Osteoblast (primary cell): Measurements from ENCODE around the gene C11orf91. TPM values are rescaled to one million over a fixed set of nuclear protein-coding genes. Genes with fewer than 3 reads are reported as not detected.
A peak's percentile ranks its signal among the peaks of the same experiment; 100 is the strongest.
"Not testable (repeated sequence)": the region's sequence is repeated elsewhere in the genome, so short reads cannot be mapped to it uniquely, and the experiment has no call there.

Experiments used
- DNase-seq: peaks from one replicate; pipeline ENCODE4 v3.0.0; 2011; ENCODE audit warnings: low spot score, mixed read lengths; ENCODE audit not compliant: insufficient read length; ENCODE audit errors: missing footprints
- H2AFZ ChIP-seq: 2 replicates; pipeline ENCODE4 v1.6.0; 2011; ENCODE audit warnings: mild to moderate bottlenecking, low read length
- H3K27ac ChIP-seq: 2 replicates; pipeline ENCODE4 v1.5.1; 2011; ENCODE audit warnings: mild to moderate bottlenecking, low read depth, low read length, moderate library complexity
- H3K27me3 ChIP-seq: 2 replicates; pipeline ENCODE4 v1.6.0; 2012; ENCODE audit warnings: mild to moderate bottlenecking, control low read depth, inconsistent platforms, low read length, moderate library complexity; ENCODE audit not compliant: insufficient read depth
- H3K36me3 ChIP-seq: 2 replicates; pipeline ENCODE4 v1.5.1; 2011; ENCODE audit warnings: mild to moderate bottlenecking, low read length, control low read depth, moderate library complexity; ENCODE audit not compliant: insufficient read depth
- H3K4me1 ChIP-seq: 2 replicates; pipeline ENCODE4 v1.5.1; 2011; ENCODE audit warnings: mild to moderate bottlenecking, low read length, control low read depth, moderate library complexity; ENCODE audit not compliant: insufficient read depth
- H3K4me2 ChIP-seq: 2 replicates; pipeline ENCODE4 v1.6.0; 2011; ENCODE audit warnings: mild to moderate bottlenecking, low read length; ENCODE audit not compliant: insufficient read depth
- H3K4me3 ChIP-seq: fragments of 200-600 bp; sonication (generic); 3 replicates; pipeline ENCODE4 v1.5.1; 2012; ENCODE audit warnings: mild to moderate bottlenecking, low read length, inconsistent platforms; ENCODE audit not compliant: insufficient read depth
- H3K79me2 ChIP-seq: 2 replicates; pipeline ENCODE4 v1.6.0; 2012; ENCODE audit warnings: mild to moderate bottlenecking, low read length, control low read depth, inconsistent platforms; ENCODE audit not compliant: insufficient read depth
- H3K9me3 ChIP-seq: 2 replicates; pipeline ENCODE4 v1.5.1; 2011; ENCODE audit warnings: low read depth, low read length, control low read depth
- H4K20me1 ChIP-seq: 2 replicates; pipeline ENCODE4 v1.6.0; 2012; ENCODE audit warnings: mild to moderate bottlenecking, low read length, control low read depth; ENCODE audit not compliant: insufficient read depth
- total RNA-seq: library from RNA; depleted of rRNA; stranded (reverse); fragments of >200 nt; gene quantifications from 2 replicates; pipeline ENCODE4 v1.2.3, GENCODE V29; 2012
- TF ChIP-seq, protein P1 (sequence below): IDR thresholded peaks from 2 replicates; pipeline ENCODE4 v1.5.1; 2011; ENCODE audit warnings: mild to moderate bottlenecking, low read depth, low read length, moderate library complexity; ENCODE audit errors: extremely low read depth

The C11orf91 gene
- total RNA-seq, 1 donor, result not detected

- H4K20me1 ChIP-seq, result peaks cover 46% of the 10 kb centered on the region
- TF ChIP-seq, protein P1, sequence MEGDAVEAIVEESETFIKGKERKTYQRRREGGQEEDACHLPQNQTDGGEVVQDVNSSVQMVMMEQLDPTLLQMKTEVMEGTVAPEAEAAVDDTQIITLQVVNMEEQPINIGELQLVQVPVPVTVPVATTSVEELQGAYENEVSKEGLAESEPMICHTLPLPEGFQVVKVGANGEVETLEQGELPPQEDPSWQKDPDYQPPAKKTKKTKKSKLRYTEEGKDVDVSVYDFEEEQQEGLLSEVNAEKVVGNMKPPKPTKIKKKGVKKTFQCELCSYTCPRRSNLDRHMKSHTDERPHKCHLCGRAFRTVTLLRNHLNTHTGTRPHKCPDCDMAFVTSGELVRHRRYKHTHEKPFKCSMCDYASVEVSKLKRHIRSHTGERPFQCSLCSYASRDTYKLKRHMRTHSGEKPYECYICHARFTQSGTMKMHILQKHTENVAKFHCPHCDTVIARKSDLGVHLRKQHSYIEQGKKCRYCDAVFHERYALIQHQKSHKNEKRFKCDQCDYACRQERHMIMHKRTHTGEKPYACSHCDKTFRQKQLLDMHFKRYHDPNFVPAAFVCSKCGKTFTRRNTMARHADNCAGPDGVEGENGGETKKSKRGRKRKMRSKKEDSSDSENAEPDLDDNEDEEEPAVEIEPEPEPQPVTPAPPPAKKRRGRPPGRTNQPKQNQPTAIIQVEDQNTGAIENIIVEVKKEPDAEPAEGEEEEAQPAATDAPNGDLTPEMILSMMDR, result no peak
- no peak for DNase-seq
Observed at GRCh38 chr11:33734441-33735270, 34.0 kb upstream of the C11orf91 start.

GRCh38 chr11:33733980-33734379 is 33.4 kb upstream of the C11orf91 start:
- Histone ChIP-seq H3K9me3 (no peaks in the 10 kb centered on the region), H3K4me3 (peak overlapping the region; percentile 93), H4K20me1 (peaks cover 46% of the 10 kb centered on the region), H3K36me3 (peaks cover 41% of the 10 kb centered on the region), H3K4me1 (peaks cover 49% of the 10 kb centered on the region), H3K27ac (peak overlapping the region; percentile 93), H3K79me2 (peaks cover 72% of the 10 kb centered on the region), H2AFZ (no peak overlapping the region), H3K27me3 (no peaks in the 10 kb centered on the region), H3K4me2 (peak overlapping the region; percentile 95)
- TF ChIP-seq, protein P1, result no peak
- no peak for DNase-seq

More at GRCh38 chr11:33734441-33735270, 34.0 kb upstream of the C11orf91 start:
- H3K79me2 ChIP-seq, result peaks cover 65% of the 10 kb centered on the region
- H3K4me2 ChIP-seq, result peak overlapping the region; percentile 95
- no peak overlapping the region for H2AFZ ChIP-seq
- H3K36me3 ChIP-seq, result peaks cover 41% of the 10 kb centered on the region
- H3K27me3 ChIP-seq, result no peaks in the 10 kb centered on the region
- H3K27ac ChIP-seq, result peak overlapping the region; percentile 93
- H3K4me3 ChIP-seq, result peak overlapping the region; percentile 93
- peaks cover 49% of the 10 kb centered on the region for H3K4me1 ChIP-seq
- H3K9me3 ChIP-seq, result no peaks in the 10 kb centered on the region

DNA sequence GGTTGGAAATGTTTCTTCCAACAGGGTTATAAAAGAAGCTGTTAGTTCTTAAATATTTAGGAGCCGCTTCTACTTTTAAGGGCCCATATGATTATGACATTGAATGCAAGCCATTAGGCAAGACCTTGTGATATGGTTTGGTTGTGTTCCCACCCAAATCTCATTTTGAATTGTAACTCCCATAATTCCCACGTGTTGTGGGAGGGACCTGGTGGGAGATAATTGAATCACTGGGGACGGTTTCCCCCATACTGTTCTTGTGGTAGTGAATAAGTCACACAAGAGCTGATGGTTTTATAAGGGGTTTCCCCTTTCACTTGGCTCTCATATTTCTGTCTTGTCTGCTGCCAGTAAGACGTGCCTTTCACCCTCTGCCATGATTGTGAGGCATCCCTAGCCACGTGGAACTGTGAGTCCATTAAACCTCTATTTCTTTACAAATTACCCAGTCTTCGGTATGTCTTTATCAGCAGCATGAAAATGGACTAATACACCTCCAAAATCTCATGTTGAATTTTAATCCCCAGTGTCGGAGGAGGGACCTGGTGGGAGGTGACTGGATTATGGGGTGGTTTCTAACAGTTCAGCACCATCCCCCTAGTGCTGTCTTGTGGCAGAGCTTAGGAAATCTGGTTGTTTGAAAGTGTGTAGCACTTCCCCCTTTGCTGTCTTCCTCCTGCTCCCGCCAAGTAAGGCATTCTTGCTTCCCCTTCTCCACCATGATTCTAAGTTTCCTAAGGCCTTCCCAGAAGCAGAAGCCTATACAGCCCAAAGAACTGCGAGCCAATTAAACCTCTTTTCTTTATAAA is 31.3 kb upstream of the C11orf91 start:
- Histone ChIP-seq H3K36me3 (peaks cover 41% of the 10 kb centered on the region), H3K4me1 (peaks cover 38% of the 10 kb centered on the region), H3K27ac (peak overlapping the region; percentile 71), H3K79me2 (peaks cover 89% of the 10 kb centered on the region), H3K4me2 (peak overlapping the region; percentile 1), H3K9me3 (no peaks in the 10 kb centered on the region), H4K20me1 (peaks cover 46% of the 10 kb centered on the region), H3K27me3 (no peaks in the 10 kb centered on the region), H2AFZ (no peak overlapping the region), H3K4me3 (no peak overlapping the region)
- TF ChIP-seq, protein P1, result no peak
- DNase-seq, result no peak

DNA sequence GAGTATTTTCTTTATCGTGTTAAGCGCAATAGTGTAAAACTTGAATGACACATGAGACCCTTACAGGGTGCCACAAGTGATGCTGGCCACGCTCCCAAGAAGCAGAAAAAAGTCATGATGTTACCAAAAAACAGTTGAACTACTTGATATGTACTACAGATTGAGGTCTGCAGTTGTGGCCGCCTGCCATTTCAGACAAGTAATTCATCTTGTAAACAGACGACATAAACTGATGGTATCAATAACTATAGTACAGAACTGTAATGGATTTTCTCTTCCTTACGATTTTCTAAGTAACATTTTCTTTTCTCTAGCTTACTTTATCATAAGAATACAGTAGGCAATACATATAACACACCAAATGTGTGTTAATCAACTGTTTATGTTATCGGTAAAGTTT is 30.1 kb upstream of the C11orf91 start:
- Histone ChIP-seq H3K36me3 (peaks cover 41% of the 10 kb centered on the region), H4K20me1 (peaks cover 46% of the 10 kb centered on the region)

GRCh38 chr11:33729072-33729664 is 28.5 kb upstream of the C11orf91 start:
- H2AFZ ChIP-seq, H3K9me3 ChIP-seq, H3K4me3 ChIP-seq, H3K27me3 ChIP-seq, H3K4me2 ChIP-seq, DNase-seq, H3K27ac ChIP-seq: not testable (repeated sequence)
- H3K36me3 ChIP-seq, result peaks cover 41% of the 10 kb centered on the region
- peaks cover 96% of the 10 kb centered on the region for H3K79me2 ChIP-seq
- peaks cover 35% of the 10 kb centered on the region for H4K20me1 ChIP-seq
- peaks cover 40% of the 10 kb centered on the region for H3K4me1 ChIP-seq

More for the DNA sequence above, 30.1 kb upstream of the C11orf91 start:
- H3K4me1 ChIP-seq, result peaks cover 33% of the 10 kb centered on the region
- H3K27ac ChIP-seq, result no peak overlapping the region
- no peaks in the 10 kb centered on the region for H3K9me3 ChIP-seq
- H3K4me3 ChIP-seq, result no peak overlapping the region
- H3K4me2 ChIP-seq, result no peak overlapping the region
- H3K79me2 ChIP-seq, result peaks cover 96% of the 10 kb centered on the region
- no peak overlapping the region for H2AFZ ChIP-seq
- TF ChIP-seq, protein P1, result no peak
- DNase-seq, result no peak
- H3K27me3 ChIP-seq, result no peaks in the 10 kb centered on the region
